ENCODE results near the gene GLDC.

The GLDC gene

DNA sequence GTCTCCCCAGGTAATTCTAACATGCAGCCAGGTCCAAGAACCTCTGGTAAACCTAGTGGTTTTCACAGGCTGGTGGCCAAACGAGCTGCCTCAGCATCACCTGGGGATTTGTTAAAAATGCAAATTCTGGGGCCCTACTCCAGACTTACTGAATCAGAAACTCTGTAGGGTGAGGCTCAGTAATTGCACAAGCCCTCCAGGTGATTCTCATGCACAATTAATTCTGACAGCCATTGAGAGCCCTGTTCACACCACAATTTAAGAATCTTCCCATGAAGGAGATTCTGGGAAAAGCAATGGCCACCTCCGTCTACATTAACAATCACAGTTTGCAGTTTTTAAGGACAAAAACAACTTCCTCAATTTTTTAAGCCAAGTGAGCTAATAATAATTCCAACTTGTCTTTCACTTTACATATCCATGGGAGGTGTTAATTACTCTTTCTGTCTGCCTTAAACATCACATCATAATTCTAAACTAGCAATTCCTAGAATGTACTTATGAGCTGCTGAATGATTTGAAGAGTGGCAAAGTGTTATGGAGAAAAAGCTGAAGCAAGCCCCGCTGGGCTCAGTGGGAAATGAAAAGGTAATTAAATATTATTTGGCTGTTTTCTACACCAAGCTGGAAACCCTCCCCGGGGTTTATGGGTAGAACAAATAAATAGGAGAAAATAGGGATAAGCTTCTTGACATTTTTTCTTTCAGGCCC, 70.0 kb downstream of the GLDC start:
- Histone ChIP-seq H3K36me3 (ENCODE audit: control insufficient read depth, insufficient read depth, low read length) (no peaks in the 10 kb centered on the region), H3K27me3 (ENCODE audit: control insufficient read depth, insufficient read depth, low read length) (no peaks in the 10 kb centered on the region), H3K4me3 (ENCODE audit: low read length) (no peak overlapping the region), H3K4me1 (ENCODE audit: control insufficient read depth, insufficient read depth, low read length) (no peaks in the 10 kb centered on the region), H3K27ac (ENCODE audit: low read depth, low read length) (no peak overlapping the region), H3K9ac (ENCODE audit: low read length) (no peak overlapping the region)

- no peaks in the 10 kb centered on the region for H3K27me3 ChIP-seq (ENCODE audit: control insufficient read depth, insufficient read depth, low read length)
- no peaks in the 10 kb centered on the region for H3K36me3 ChIP-seq (ENCODE audit: control insufficient read depth, insufficient read depth, low read length)
- H3K27ac ChIP-seq (ENCODE audit: low read depth, low read length): no peak overlapping the region
- no peak overlapping the region for H3K9ac ChIP-seq (ENCODE audit: low read length)
- H3K4me1 ChIP-seq (ENCODE audit: control insufficient read depth, insufficient read depth, low read length): no peaks in the 10 kb centered on the region
- H3K4me3 ChIP-seq (ENCODE audit: low read length): no peak overlapping the region
Observed at GRCh38 chr9:6567140-6567591, 78.4 kb downstream of the GLDC start.

GRCh38 chr9:6566409-6567139, 79.0 kb downstream of the GLDC start:
- H3K4me1 ChIP-seq (ENCODE audit: control insufficient read depth, insufficient read depth, low read length): no peaks in the 10 kb centered on the region
- H3K27ac ChIP-seq (ENCODE audit: low read depth, low read length): no peak overlapping the region
- H3K36me3 ChIP-seq (ENCODE audit: control insufficient read depth, insufficient read depth, low read length): no peaks in the 10 kb centered on the region
- no peak overlapping the region for H3K4me3 ChIP-seq (ENCODE audit: low read length)
- H3K9ac ChIP-seq (ENCODE audit: low read length): no peak overlapping the region
- H3K27me3 ChIP-seq (ENCODE audit: control insufficient read depth, insufficient read depth, low read length): no peaks in the 10 kb centered on the region

GRCh38 chr9:6565312-6565711, 80.2 kb downstream of the GLDC start:
- Histone ChIP-seq H3K4me3 (ENCODE audit: low read length) (no peak overlapping the region), H3K4me1 (ENCODE audit: control insufficient read depth, insufficient read depth, low read length) (no peaks in the 10 kb centered on the region), H3K27me3 (ENCODE audit: control insufficient read depth, insufficient read depth, low read length) (no peaks in the 10 kb centered on the region), H3K9ac (ENCODE audit: low read length) (no peak overlapping the region), H3K27ac (ENCODE audit: low read depth, low read length) (no peak overlapping the region), H3K36me3 (ENCODE audit: control insufficient read depth, insufficient read depth, low read length) (no peaks in the 10 kb centered on the region)

DNA sequence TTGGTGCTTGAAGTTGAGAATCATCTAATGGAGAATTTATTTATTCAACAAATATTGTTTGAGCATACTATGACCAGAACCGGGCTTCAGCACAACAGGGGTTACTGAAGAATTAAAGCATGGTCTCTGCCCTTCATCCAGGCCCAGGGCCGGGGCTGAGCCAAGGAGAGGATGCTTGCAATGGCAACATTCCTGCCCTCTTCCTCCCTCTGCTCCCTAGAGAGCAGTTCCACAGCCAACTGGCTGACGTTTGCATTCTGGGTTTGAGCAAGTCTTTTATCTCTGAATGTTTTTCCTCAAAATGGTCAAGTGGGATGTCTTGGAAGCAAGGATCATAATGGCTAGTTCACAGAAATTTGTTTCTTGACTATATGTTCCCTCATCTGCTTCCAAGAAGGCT, 80.7 kb downstream of the GLDC start:
- no peaks in the 10 kb centered on the region for H3K36me3 ChIP-seq (ENCODE audit: control insufficient read depth, insufficient read depth, low read length)
- H3K27ac ChIP-seq (ENCODE audit: low read depth, low read length): no peak overlapping the region
- H3K9ac ChIP-seq (ENCODE audit: low read length): no peak overlapping the region
- H3K4me3 ChIP-seq (ENCODE audit: low read length): no peak overlapping the region
- H3K4me1 ChIP-seq (ENCODE audit: control insufficient read depth, insufficient read depth, low read length): no peaks in the 10 kb centered on the region
- H3K27me3 ChIP-seq (ENCODE audit: control insufficient read depth, insufficient read depth, low read length): no peaks in the 10 kb centered on the region

GRCh38 chr9:6564360-6564759, 81.2 kb downstream of the GLDC start:
- no peaks in the 10 kb centered on the region for H3K4me1 ChIP-seq (ENCODE audit: control insufficient read depth, insufficient read depth, low read length)
- peak overlapping the region; percentile 16 for H3K9ac ChIP-seq (ENCODE audit: low read length)
- no peaks in the 10 kb centered on the region for H3K27me3 ChIP-seq (ENCODE audit: control insufficient read depth, insufficient read depth, low read length)
- H3K36me3 ChIP-seq (ENCODE audit: control insufficient read depth, insufficient read depth, low read length): no peaks in the 10 kb centered on the region
- H3K4me3 ChIP-seq (ENCODE audit: low read length): no peak overlapping the region
- H3K27ac ChIP-seq (ENCODE audit: low read depth, low read length): no peak overlapping the region

DNA sequence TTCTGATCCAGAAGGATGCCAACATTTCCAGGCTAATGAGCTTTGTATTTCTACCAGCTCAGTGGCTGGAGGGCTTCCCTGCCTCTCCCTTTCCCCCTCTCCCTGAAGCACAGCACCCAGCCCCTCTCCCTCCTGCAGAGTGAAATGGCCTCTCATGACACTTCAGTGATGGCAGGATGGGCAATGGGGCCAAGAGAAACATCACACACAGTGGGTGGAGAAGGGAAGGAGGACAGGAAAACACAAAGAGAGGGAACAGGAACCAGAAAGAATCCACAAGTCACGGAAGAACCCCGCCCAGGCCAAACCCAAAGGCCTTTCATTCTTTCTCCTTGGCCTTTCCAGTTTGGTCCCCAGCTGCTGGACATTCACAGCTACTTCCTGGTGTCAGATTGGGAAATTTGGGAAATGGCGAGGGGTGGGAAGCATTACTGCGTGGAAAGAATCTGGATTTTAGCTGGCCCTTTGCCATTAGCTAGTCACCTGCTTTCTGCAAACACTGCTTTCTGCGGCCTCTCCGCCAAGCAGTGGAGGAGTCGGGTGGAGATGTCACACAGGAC, 82.6 kb downstream of the GLDC start:
- Histone ChIP-seq H3K4me3 (ENCODE audit: low read length) (no peak overlapping the region), H3K9ac (ENCODE audit: low read length) (no peak overlapping the region), H3K4me1 (ENCODE audit: control insufficient read depth, insufficient read depth, low read length) (no peaks in the 10 kb centered on the region), H3K36me3 (ENCODE audit: control insufficient read depth, insufficient read depth, low read length) (no peaks in the 10 kb centered on the region), H3K27ac (ENCODE audit: low read depth, low read length) (no peak overlapping the region), H3K27me3 (ENCODE audit: control insufficient read depth, insufficient read depth, low read length) (no peaks in the 10 kb centered on the region)

DNA sequence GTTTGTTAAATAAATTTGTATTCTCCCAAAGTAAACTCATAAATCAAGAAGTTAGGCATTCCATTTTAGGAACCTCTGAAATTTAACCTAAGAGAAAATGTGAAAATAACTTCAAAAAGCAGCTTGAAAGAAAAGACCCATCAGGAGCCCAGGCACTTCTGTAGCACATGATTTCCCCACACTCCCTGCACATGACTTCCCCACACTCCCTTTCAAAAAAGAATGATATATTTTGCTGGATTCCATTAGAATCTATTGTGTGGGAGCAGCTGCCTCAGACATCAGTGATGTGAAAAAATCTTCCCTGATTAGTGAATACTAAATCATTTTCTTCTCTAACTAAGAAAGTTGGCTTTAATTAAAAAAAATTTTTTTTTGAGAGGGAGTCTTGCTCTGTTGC, 83.3 kb downstream of the GLDC start:
- Histone ChIP-seq H3K36me3 (ENCODE audit: control insufficient read depth, insufficient read depth, low read length) (no peaks in the 10 kb centered on the region), H3K27ac (ENCODE audit: low read depth, low read length) (no peak overlapping the region), H3K4me3 (ENCODE audit: low read length) (no peak overlapping the region), H3K9ac (ENCODE audit: low read length) (no peak overlapping the region), H3K4me1 (ENCODE audit: control insufficient read depth, insufficient read depth, low read length) (no peaks in the 10 kb centered on the region), H3K27me3 (ENCODE audit: control insufficient read depth, insufficient read depth, low read length) (no peaks in the 10 kb centered on the region)

- H3K9ac ChIP-seq (ENCODE audit: low read length): no peak overlapping the region
- no peaks in the 10 kb centered on the region for H3K27me3 ChIP-seq (ENCODE audit: control insufficient read depth, insufficient read depth, low read length)
- H3K4me3 ChIP-seq (ENCODE audit: low read length): no peak overlapping the region
- H3K36me3 ChIP-seq (ENCODE audit: control insufficient read depth, insufficient read depth, low read length): no peaks in the 10 kb centered on the region
- no peak overlapping the region for H3K27ac ChIP-seq (ENCODE audit: low read depth, low read length)
- no peaks in the 10 kb centered on the region for H3K4me1 ChIP-seq (ENCODE audit: control insufficient read depth, insufficient read depth, low read length)
Observed at GRCh38 chr9:6557883-6558616, 87.5 kb downstream of the GLDC start.

GRCh38 chr9:6553866-6554265, 91.7 kb downstream of the GLDC start:
- Histone ChIP-seq H3K4me1 (ENCODE audit: control insufficient read depth, insufficient read depth, low read length) (no peaks in the 10 kb centered on the region), H3K27ac (ENCODE audit: low read depth, low read length) (no peak overlapping the region), H3K9ac (ENCODE audit: low read length) (no peak overlapping the region), H3K36me3 (ENCODE audit: control insufficient read depth, insufficient read depth, low read length) (no peaks in the 10 kb centered on the region), H3K27me3 (ENCODE audit: control insufficient read depth, insufficient read depth, low read length) (no peaks in the 10 kb centered on the region), H3K4me3 (ENCODE audit: low read length) (no peak overlapping the region)

DNA sequence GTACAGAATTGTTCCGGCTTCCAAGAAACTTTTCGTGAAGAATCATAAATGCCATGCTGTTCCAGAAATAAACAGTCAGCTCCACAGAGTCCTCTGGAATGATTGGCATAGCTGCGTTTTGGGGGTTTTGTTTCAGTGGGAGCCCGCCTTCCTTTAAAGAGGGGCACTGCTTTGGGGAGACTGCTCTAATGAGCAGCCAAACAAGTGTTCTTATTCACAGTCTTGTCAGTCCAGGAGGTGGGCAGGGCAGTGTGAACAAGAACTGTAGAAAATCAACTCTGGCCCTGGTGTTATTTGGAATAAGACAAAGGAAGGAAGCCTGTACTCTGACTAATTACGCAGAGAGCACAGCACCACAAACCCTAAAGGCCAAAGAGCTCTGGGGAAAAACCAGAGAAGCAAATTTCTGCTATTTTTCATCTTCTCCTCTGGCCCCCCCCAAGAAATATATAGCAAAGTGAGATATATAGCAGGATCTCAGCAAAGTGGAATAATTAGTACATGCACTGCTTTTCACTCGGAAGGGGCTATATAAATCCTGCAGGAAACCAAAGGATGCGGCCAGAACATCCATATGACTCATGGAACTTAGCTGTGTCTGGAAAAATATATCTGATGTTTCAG, 92.9 kb downstream of the GLDC start:
- H3K4me3 ChIP-seq (ENCODE audit: low read length): no peak overlapping the region

GRCh38 chr9:6552033-6552432, 93.5 kb downstream of the GLDC start:
- Histone ChIP-seq H3K36me3 (ENCODE audit: control insufficient read depth, insufficient read depth, low read length) (no peaks in the 10 kb centered on the region), H3K4me3 (ENCODE audit: low read length) (no peak overlapping the region), H3K27ac (ENCODE audit: low read depth, low read length) (no peak overlapping the region), H3K27me3 (ENCODE audit: control insufficient read depth, insufficient read depth, low read length) (no peaks in the 10 kb centered on the region), H3K4me1 (ENCODE audit: control insufficient read depth, insufficient read depth, low read length) (no peaks in the 10 kb centered on the region), H3K9ac (ENCODE audit: low read length) (no peak overlapping the region)

More for the DNA sequence above, 92.9 kb downstream of the GLDC start:
- no peak overlapping the region for H3K27ac ChIP-seq (ENCODE audit: low read depth, low read length)
- no peaks in the 10 kb centered on the region for H3K36me3 ChIP-seq (ENCODE audit: control insufficient read depth, insufficient read depth, low read length)
- H3K27me3 ChIP-seq (ENCODE audit: control insufficient read depth, insufficient read depth, low read length): no peaks in the 10 kb centered on the region
- H3K4me1 ChIP-seq (ENCODE audit: control insufficient read depth, insufficient read depth, low read length): no peaks in the 10 kb centered on the region
- H3K9ac ChIP-seq (ENCODE audit: low read length): no peak overlapping the region
